GM18861 (cell line): ENCODE data around the gene HES5.

Experiments
- ATAC-seq: cut with Tn5 transposase; IDR thresholded peaks from one replicate; pipeline ENCODE4 v1.9.1; 2021; ENCODE audit not compliant: unreplicated experiment

Gene HES5

DNA sequence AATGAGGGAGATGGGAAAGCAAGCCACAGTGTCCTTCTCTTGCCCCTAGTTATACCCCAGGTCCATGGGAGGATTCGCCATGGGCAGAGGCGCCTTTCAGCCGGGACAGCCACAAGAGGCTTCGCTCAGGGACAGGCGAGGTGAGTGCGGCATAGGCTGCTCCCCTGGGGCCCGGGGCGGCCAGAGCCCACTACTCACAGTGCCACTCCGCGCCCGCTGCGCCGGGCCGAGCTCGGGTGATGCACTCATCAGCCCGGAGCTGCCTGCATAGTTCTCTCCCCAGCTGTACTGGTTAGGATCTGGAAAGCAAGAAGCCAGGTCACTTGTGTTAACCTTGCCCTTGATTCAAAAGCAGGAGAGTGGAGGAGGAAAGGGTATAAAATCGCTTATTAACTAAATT, 12.1 kb downstream of the HES5 start:
- no peak for ATAC-seq

DNA sequence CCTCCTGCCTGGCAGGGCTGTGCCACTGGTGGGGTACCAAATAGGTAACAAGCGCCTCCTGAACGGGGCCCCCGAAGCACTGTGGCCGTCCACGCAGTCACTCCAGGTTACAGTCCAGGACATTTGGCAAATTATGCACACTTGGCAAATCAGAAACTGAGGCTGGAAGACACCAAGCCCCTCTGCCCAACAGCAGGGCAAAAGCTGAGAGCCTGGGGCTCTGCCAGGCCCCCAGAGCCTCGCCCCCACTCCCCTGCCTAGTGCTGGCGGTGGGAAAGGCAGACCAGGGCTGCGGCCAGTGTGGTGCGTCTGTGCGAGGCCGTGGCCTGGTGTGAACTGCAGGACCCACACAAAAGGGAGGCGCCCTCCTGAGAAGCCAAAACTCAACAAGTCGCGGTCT, 13.1 kb downstream of the HES5 start:
- no peak for ATAC-seq

DNA sequence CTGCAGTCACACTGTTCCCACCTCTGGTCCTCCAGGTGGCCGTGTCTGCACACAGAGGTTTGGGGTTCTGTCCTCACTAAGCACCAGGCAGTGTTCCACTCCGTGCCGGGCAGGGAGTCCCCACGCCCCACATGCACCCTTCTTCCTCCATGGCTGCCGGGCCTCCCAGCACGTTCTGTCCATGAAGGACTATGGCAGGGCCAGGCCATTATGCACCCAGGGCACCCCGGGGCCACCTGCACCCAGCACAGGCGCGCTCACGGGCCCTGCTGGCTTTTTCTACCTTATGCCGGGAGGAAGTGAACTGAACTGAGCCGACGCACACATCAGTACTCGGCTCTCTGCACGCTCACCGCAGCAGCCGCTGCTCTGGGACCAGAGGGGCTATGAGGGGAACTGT, 13.9 kb downstream of the HES5 start:
- ATAC-seq = no peak

DNA sequence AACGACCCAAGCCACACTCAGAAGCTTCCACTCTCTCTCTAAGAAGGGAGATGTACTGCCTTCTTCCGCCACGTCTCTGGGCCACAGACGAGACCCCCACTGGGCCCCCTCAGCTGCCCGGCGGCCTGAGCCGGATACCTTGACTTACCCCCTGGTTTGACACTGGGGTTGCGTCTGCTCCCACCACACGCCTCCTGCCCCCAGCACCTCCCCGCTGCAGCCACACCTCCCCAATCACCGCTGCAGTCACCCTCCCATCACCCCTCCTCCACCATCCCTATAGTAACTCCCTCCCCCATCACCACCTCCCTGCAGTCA, 14.3 kb downstream of the HES5 start:
- no peak for ATAC-seq

DNA sequence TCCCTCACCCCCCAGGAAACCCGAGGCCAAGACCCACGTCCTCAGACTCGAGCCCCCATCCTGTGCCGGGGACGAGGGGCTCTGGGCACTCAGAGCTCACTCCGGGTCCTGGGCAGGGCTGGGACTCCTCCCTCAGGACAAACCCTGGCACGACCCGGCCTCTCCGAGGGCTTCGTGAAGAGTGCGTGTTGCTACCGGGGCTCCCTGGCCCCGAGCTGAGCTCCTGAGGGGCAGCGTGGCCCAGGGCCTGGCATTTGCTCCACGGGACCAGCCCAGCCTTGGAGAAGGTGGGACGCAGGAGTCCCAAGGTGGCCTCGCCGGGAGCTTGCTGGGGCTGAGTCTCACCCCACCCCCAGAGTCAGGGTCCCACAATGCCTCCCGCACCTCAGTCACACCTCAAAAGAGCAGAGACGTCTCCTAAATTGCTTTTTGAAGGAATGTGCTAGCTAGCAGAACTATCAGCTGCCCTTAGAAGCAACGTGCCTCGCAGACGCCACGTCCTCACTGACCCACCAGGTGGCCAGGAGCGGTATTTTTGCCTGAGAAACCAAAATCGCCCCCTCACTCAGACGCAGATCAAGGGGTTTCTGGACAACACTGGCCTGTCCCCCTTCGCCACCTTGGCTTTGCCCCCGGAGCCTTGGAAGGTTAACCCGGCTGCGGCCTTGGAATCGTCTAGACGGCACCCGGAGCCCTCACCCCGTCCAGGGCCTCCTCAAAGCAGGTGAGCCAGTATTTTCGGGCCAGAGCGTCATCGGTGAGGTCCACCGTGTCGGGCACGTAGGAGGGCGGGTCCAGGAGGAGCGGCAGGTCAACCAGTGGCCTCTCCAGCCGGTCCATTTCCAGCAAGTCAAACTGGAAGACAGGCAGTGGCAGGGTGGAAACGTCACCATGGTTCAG, 14.9 kb downstream of the HES5 start:
- no peak for ATAC-seq

DNA sequence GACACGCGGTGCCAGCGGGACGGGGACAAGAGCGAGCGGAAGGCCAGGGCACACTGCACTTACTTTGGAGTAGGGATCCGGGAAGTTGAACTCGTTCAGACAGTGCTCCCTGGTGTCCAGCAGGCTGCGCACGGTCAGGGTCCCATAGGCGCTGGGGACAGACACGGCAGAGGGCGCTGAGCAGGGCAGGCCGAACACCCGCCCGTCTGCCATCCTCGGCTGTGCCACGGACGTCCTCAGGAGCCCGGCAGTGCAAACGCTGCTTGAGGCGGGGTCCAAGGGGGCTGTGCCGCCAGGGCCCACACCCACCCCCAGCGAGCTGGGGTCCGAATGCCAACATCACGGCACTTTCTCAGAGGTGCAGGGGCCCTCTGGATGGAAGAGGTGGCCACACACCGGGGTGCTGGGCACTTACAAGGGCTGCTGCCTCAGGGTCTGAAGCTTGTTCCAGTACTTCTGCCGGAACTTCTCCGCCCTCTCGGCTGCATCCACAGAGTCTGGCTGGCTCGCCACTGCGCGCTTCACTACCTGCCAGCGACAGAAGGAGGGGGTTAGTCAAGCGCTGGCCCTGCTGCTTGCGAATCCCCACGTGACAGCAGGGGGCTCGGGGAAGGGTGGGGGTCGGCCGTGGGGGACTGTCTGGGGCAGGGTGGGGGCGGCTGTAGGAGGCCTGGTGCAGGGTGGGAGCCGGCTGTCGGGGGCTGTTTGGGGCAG, 16.0 kb downstream of the HES5 start:
- no peak for ATAC-seq

DNA sequence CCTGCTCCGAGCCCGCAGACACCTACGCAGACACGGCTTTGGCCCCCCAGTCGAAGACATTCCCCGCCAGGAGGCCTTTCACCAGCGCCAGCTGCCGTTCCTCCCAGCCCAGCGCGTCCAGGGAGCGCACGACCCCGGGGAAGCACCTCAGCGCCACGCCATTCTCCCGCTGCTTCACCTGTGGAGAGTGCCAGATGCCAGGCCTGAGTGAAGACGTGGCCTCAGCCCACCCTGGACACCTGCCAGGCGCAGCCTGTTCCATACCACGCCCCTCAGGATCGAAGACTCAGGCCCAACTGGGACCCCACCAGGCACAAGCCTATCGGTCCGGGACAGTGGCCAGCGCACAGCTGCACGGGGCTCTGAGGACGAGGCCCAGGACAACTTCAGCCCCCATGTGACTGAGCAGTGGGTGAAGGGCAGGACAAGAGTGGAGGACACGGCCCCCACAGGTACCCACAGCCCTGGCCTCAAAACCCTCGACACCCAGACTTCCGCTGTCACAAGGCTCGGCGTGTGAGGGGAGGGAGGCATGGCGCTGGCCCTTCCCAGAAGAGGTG, 17.1 kb downstream of the HES5 start:
- ATAC-seq = no peak

DNA sequence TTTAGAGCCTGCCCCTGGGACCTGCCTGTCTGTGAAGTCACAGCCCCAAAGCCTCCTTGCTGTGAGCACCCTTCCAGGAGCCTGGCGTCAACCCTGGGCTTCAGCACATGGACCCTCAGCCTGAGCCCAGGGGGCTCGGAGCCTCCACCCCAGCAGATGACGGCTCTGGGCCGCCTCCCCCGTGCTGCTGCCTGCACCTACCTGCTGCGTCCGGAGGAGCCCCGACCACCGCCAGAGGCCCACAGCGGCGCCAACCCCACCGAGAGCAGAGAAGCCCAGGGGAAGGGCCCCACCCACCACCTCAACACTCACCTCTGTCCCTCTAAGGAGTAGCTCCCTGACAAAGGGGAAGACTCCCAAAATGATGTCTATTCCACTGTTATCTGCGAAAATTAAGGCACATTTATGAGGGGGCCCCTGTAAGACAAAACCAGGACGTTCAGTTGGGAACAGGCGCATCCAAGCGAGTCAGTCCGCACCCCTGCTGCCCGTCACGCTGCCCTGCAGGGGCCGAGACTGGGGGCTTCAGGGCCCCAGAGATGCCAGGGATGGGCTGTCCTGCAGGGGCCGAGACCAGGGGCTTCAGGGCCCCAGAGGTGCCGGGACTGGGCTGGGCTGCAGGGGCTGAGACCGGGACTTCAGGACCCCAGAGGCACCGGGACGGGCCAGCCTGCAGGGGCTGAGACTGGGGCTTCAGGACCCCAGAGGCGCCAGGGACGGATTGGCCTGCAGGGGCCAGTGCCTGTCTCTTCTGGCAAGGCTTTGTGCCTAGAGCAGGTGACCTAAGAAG, 19.5 kb downstream of the HES5 start:
- ATAC-seq = no peak

DNA sequence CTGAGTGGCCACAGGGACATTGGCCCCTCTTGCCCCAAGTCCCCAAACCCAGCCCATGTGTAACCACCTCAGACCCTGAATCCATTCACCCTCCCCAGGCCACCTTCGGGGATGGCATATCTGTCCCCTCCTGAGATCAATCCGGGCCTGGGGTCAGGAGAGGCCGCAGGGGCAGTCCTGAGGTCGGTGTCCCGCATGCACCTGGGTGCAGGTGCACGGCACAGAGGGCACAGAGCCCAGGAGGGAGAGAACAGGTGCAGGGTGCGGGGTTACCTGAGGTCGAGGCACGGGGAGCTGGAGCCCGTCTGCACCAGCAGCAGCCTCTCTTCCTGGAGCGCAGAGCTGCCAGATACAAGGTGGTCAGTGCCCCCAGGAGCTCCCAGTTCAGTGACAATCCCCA, 20.5 kb downstream of the HES5 start:
- no peak for ATAC-seq

DNA sequence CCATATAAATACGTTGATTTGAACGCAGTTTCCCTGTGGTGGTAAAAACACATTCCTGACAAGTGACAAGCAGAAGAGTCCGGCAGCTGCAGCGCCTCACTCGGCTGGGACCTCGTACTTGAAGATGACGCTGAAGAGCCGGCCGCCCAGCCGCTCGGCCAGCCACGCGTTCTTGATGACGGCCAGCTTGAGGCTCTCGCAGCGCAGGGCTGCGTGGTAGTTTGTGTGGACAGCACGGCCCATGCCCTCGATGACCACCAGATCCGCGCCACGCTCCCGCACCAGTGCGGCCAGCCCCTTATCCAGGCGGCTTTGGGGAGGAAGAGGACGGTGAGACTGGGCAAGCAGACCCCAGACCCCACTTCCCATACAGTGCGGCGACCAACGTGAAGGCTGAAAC, 21.3 kb downstream of the HES5 start:
- no peak for ATAC-seq

DNA sequence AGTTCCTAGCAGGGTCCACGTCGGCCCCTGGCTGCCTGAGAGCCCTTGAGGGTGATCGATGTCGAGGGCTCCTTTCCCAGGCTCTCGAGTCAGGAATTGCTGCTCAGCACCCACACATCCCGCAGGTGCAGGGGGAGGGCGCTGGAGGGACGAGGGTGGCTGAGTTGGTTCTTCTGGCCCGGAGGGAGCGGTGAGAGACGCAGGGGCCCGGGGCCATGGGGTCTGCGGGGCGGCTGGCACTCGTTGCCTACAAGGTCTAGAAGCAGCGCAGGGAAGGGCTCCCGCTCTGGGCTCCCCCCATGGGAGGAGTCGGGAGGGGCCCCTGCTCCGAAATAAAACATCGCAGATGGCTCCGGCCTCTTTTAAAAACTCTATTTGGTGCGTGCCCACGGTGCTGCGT, 21.9 kb downstream of the HES5 start:
- no peak for ATAC-seq

DNA sequence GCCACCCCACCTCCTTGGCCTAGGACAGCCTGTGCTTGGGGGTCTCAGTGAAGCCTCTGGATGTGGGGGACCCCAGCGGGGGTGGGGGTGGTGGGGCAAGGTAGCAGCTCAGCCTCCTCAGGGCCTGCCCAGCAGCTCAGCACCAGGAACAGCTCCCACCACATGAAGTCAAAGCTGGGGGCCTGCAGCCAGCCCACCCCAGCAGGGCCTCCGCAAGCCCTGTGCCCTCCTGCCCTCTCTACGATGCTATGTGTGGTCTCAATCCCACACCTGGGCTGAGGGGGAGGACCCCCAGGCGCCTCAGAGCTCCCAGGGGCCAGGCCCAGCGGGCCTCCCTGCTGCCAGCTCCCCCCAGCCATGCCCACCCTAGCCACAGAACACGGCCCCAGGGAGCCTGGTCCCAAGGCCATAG, 22.3 kb downstream of the HES5 start:
- no peak for ATAC-seq

DNA sequence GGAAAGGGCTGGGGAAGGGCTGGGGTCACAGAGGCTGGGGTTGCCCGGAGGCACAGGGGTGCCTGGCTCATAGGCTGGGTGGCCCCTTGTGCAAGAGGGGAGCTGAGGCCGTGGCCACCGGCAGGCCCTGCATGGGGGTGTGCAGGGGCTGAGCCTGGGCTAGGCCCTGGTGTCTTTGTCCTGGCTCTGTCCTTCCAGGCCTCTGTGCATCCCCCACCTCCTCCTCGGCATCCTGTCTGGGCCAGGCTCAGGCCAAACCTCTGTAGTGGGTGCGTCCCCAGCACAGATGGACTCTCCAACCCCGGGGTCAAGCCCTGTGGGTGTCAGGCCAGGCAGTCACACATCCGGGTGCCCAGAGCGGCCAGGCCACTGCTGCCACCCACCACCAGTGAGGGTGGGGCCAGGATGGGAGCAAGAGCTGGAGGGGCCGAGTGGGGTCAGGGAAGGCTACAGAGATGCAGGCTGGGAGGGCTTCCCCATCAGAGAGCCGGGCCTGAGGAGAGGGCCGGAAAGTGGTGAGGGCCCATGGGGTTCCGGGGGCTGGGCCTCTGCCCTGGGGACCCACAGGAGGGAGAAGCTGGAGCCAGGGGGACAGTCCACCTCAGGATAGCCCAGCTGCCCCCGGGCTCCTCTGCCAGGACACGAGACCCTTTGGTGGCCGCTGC, 23.0 kb downstream of the HES5 start:
- ATAC-seq = no peak

DNA sequence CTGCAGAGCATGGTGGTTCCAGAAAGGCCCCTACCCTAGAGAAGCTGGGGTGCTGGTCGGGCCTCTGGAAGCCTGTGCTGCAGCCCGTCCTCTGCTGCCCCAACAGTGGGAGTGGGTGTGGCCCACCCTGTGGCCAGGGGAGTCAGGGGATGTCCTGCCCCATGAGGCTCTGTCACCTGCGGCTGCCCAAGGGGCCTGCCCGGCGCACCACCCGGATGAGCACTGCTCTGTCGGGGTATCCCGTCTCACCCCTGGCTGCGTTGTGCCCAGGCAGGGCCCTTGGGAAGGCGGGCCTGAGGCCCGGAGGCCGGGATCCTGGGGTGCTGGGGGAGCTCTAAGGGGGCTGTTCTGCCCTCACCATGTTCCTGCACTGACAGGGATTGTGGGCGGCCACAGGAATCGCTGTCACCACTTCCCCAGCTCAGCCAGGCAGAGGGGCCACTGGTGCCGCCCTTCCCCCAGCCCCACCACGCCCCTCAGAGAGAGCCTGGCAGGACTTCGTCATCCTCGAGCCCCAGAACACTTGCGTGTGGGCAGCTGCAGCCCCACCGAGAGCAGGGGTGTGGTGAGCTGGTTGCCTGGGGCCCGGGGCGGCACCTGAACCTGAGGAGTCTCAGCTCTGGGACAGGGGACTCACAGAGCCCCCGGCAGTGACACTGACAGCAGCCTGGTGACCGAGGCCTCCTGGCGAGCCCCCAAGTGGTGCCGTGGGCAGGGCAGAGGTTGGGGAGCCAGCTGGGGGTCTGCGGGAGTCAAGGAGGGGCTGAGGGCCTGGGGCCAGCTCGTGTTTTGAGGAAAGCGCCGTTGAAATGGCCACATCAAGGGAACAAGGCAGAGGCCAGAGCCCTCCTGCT, 23.8 kb downstream of the HES5 start:
- no peak for ATAC-seq

DNA sequence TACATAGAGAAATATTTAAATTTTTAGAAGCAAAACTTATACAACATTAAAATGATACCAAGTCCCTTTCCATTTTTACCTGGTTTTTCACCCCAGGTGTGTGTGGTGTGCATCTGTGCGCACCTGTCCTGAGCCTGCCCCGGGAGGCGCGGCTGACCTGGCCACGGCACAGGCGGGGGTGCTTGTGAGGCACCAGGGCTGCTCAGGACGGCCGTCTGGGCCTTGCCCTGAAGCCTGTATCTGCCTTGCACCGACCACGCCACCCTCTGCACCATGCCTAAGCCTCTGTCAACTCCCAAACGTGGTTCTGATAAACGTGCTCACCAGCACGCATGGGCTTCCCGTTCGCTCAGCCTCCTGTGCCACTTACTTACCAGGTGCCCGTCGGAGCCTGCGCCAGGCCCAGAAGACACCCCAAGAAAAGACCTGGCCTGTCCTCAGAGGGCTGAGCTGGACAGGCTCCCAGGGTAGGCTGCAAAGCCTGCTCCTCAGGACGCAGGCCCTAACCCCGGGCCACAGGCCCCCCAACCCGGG, 24.5 kb downstream of the HES5 start:
- ATAC-seq = no peak

DNA sequence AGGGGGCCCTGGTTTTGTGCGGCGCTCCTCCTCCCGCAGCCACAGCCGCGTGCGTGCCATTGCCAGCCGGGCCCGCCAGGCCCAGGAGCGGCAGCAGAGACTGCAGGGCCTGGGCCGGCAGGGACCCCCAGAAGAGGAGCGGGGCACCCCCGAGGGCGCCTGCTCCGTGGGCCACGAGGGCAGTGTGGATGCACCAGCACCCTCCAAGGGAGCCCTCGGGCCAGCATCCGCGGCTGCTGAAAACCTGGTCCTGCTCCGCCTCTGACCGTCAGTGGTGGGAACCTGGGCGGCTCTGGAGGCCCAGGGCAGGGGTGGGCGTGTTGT, 25.2 kb downstream of the HES5 start:
- no peak for ATAC-seq

DNA sequence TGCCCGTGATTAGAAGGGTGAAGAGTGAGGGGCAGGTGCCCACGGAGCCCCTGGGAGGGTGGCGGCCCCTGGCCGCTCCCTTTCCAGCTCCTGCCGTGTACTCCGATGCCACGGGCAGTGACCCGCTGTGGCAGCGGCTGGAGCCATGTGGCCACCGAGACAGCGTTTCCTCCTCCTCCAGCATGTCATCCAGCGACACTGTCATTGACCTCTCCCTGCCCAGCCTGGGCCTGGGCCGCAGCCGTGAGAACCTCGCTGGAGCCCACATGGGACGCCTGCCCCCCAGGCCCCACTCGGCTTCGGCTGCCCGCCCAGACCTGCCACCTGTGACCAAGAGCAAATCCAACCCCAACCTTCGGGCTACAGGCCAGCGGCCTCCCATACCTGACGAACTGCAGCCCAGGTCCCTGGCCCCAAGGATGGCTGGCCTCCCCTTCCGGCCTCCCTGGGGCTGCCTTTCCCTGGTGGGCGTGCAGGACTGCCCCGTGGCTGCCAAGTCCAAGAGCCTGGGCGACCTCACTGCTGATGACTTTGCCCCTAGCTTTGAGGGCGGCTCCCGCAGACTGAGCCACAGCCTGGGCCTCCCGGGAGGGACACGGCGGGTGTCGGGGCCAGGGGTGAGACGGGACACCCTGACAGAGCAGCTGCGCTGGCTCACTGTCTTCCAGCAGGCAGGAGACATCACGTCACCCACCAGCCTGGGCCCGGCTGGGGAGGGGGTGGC, 25.7 kb downstream of the HES5 start:
- ATAC-seq = no peak

DNA sequence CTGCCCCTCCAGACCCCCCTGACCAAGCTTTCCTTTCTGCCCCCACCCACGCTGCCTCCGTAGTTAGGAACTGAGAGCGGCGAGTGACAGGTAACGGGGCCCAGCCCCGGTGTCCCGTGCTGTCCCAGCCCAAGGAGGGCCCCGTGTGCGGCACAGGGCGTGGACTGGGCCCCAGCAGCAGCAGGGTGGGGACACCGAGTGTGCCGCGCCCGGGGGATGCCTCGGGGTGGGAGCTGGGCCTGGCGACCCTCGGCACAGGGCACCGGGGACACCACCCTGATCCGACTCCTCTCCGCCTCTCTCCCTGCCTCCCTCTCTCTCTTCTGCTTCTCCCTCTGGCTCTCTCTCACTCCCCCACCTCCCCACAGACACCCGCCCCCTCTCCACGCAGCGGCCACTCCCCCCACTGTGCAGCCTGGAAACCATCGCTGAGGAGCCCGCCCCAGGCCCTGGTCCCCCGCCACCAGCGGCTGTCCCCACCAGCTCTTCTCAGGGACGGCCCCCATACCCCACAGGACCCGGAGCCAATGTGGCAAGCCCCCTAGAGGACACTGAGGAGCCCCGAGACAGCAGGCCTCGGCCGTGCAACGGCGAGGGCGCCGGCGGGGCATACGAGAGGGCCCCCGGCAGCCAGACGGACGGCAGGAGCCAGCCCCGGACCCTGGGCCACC, 26.4 kb downstream of the HES5 start:
- no peak for ATAC-seq
